Measurements from ENCODE around the gene TTF1.

Gene TTF1

GRCh38 chr9:132366481-132366880 is 40.2 kb downstream of the TTF1 start:
- no peak for DNase-seq (ENCODE audit: low read depth)

- no peak for DNase-seq (ENCODE audit: low read depth)
Observed at GRCh38 chr9:132365986-132366385, 40.7 kb downstream of the TTF1 start.

GRCh38 chr9:132364068-132364467 is 42.6 kb downstream of the TTF1 start:
- no peak for DNase-seq (ENCODE audit: low read depth)

GRCh38 chr9:132357764-132358163 is 48.9 kb downstream of the TTF1 start:
- DNase-seq (ENCODE audit: low read depth), result no peak

GRCh38 chr9:132356324-132356924 is 50.2 kb downstream of the TTF1 start:
- DNase-seq (ENCODE audit: low read depth), result no peak

GRCh38 chr9:132354637-132355355 is 51.8 kb downstream of the TTF1 start, which contains the start of gene SETX:
Gene SETX, minus strand, starts transcription at chr9:132354986. Its CDS starts 5,558 bp downstream, at chr9:132349428.
- DNase-seq (ENCODE audit: low read depth), result peak; percentile 87

- DNase-seq (ENCODE audit: low read depth), result no peak
Observed at GRCh38 chr9:132351404-132352045, 55.1 kb downstream of the TTF1 start.

- no peak for DNase-seq (ENCODE audit: low read depth)
Observed at GRCh38 chr9:132350861-132351315, 55.8 kb downstream of the TTF1 start.

- DNase-seq (ENCODE audit: low read depth), result no peak
Observed at GRCh38 chr9:132348676-132349075, 58.0 kb downstream of the TTF1 start.

GRCh38 chr9:132346177-132346576 is 60.5 kb downstream of the TTF1 start:
- no peak for DNase-seq (ENCODE audit: low read depth)

GRCh38 chr9:132341177-132341840 is 65.3 kb downstream of the TTF1 start:
- no peak for DNase-seq (ENCODE audit: low read depth)

- no peak for DNase-seq (ENCODE audit: low read depth)
Observed at GRCh38 chr9:132334364-132334763, 72.3 kb downstream of the TTF1 start.

GRCh38 chr9:132333556-132333955 is 73.1 kb downstream of the TTF1 start:
- no peak for DNase-seq (ENCODE audit: low read depth)

- DNase-seq (ENCODE audit: low read depth), result no peak
Observed at GRCh38 chr9:132328580-132328979, 78.1 kb downstream of the TTF1 start.

- DNase-seq (ENCODE audit: low read depth), result no peak
Observed at GRCh38 chr9:132327537-132327936, 79.1 kb downstream of the TTF1 start.

Measured in stimulated activated CD8-positive, alpha-beta memory T cell treated with anti-CD3 and anti-CD28 coated beads, Interleukin-7, amount 100 ng/mL, for 24 hours (primary cell).